Activated gamma-delta T cell treated with Interleukin-2 at 50 U/mL for 16 hours (primary cell): ENCODE measurements around the gene WDR93.

ENCODE experiments used
- DNase-seq: peaks from one replicate; pipeline ENCODE4 v3.0.0-alpha.2; 2020

Gene WDR93

DNA sequence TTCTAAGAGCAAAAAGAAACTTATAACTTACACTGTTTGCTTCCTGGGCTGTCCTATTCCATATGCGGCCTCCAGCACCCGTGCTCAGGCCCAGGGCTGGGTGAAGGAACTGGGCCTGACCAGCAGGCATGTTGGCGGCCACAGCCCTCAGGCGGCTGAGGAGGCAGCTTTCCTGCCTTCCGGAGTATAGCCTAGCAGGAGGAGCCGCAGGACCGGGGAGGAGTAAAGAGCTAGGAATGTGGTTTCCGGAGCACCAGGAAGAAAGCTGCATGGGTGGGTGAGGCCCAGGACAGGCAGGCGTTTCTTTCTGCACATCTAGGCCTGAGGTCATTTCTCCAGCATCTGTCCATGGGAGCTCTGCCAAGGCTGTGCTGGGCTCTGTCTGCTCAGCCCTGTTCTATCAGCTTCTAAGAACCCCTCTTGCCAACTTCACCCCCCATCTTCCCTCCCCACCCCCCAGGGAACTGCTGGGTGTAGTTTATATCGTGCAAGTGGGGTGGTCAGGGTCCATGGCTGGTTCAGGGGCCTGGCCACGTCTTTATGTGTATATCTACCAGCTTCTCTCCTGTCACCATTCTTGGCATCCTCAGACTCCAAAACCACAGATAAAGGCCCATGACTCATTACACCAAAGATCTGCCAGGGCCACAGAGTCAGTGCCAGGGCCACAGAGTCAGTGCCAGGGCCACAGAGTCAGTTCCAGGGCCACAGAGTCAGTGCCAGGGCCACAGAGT is 27.6 kb upstream of the WDR93 start:
- DNase-seq = no peak

DNA sequence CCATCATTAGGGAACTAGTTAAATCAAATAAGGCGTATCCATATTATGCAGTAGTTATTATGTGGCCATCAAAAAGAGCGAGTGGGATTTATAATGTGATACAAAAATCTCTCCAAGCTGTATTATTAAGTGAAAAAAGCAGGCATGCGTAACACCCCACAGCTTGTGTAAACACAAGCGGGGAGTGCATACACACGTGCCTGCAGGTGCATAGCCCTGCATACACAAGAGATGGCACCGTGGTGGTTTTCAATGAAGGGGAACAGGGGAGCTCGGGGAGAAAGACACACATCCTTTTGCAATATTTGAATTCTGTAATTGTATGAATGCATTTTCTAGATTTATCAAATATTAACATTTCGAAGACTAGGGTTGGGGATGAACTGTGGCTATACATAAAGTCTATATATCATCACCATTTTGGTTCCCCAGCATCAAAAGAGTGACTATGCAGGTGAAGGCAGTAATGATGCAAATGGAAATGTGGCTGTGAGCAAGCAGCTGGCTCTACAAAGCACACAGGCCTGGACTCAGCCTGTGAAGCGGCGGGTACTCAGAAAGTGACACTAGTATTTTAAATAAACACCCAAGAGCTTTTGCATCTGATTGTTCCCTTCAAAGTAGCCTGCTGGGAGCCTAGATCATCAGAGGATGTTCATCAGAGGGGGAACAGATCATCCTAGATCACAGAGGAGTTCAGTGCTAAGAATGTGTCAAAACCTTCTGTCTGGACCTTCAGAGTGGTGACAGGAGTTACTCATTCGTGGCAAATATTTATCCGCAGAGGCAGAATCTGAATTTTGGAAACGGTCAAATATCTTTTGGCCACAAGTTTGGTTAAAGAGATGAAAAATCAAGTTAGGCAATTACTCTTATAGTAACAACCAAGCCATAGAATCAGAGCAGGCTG is 25.9 kb upstream of the WDR93 start:
- DNase-seq = no peak

DNA sequence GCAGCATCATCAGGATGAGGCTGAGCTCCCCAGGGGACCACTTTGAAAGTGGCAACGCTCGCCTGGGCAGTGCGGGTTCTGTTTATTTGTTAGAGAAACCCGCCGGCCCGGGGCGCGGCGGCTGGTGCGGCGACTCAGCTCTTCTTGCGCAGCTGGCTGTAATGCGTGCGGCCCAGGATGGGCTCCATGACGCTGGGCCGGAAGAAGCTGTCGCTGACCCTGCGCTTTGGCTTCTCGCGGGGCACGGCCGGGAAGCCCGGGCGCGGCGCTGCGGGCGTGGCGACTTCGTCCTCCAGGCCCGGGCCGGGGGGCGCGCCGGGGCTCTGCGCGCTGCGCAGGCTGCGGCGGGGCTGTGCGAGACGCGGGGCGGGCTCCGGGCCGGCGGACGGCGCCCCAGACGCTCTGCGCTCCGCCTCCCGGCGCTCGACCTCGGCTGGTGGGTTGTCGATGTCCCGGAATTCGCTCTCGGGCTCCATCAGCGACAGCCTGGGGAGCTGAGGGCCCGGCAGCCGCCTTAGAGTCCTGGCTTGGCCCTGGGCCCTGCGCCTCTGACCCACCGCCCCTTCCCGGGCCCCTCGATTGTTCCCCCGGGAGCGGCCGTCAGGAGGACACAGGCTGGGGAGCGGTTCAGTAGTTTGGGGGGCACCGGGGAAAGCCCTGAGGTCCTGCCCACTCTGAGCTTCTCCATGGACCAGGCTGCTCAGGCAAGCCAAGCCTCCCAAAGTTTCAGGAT is 25.0 kb upstream of the WDR93 start:
- no peak for DNase-seq

DNA sequence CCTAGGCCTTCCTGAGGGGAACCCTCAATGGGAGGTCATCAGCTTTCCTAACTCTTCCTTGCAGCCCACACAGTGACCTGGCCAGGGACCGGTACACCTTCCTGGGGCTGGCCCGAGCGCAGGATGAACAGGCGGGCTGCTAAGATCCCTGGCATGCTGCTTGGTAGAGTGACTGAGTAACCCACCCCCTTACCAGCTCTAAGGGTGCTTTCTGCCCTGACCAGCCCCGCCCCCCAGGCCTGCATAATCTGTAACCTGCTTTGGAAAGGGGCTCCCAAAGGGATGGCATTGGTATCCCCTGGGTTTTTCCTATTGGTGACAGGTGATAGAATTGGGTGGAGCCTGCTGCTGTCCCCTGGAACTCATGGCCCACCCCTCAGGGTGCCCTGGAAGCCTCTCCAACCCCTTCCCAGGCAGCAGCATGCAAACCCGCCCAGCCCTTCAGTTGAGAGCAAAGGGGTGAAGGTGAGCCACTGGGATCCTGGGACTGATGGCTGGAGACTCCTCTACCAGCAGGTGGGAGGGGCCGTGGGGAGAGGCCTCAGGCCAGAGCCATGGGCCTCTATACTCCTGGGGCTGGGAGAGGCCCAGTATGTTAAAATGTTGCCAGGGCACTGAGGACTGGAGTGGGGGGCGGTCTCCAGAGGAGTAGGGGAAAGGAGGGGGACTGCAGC is 24.3 kb upstream of the WDR93 start:
- no peak for DNase-seq

DNA sequence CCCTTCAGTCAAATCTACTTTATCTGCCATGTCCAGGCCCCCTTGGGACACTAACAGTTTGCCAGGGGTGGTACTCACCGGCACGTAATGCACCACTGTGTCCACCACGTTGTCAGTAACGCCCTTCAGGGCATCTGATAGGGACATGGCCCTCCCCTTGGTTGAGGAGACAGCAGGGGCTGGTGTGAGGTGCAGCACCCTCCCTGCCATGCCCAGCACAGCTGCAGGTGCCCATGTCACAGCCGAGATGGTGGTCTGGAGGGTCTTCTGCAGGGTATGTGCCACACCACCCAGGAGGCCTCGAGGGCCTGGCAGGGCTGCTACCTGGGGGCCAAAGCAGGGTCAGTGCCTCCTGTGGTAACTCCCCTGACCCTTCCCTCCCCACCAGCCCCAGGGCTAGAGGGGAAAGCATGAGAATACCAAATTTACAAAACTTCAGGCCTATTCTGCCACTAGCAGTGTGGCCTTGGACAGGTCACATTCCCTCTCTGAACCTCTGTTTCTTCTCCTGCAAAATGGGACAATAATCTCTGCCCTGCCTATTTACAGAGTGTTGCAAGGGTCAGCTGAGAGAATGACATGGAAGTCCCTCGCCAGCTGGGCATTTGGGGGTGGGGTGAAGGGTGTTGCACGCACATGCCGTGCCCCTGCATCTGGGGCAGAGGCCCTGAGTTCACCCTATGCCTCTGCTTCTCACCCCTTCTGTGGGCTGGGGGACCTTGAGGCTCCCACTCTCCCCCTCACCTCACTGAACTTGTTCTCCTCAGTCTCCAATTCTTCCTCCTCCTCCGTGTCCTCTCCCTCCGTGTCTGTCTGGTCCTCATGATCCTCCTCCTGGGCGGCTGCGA is 23.5 kb upstream of the WDR93 start:
- no peak for DNase-seq

DNA sequence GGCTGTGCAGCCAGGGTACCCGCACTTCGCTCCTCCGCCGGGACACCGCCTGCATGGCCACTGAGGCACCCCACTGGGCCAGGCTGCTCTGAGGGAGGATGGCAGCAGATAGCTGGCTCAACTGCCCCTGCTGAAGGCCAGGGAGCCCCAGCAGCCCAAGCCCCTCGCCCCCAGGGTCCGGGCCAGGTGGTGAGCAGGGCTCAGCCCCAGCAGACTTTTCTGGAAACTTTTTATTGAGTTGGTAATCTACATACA is 23.0 kb upstream of the WDR93 start:
- DNase-seq = no peak

DNA sequence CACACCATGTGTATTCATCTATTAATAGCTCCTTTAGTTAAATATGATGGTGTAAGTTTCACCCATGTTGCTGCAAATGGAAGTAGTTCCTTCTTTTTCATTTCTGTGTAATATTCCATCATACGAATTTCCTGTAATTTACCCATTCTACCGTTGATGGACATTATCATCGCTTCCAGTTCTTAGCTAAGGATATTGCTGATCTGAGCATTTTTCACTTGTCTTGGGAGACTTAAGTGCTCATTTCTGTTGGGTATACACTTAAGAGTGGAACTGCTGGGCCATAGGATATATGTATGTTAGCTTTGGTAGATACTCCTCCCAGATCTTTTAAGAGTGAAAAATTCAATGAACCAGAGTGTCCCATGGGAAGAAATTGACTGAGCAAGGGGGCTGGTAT is 22.4 kb upstream of the WDR93 start:
- DNase-seq = no peak

DNA sequence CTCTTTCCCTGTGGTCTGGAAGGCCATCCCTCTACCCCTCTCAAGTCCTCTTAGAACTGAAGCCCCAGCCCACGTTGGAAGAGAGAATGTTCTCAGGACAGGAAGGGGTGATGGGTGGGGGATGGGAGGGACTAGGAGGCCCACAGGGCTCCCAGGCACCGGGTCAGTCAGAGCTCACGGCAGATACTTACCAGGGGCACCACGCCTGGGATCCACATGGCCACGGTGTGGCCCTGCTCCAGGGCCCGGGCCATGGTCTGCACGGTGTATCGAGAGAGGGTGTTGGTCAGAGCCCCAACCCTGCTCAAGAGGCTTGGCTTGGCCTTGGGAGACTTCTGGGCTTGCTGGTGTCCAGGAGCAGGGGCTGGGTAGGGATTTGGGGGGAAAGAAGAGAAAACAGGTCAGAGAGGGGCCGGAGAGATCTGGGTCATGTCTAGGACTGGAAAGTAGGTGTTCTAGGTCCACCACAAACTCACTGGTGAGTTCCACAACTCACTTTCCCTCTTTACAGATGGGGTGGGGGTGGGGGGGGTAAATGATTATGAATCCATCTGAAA is 21.2 kb upstream of the WDR93 start:
- DNase-seq = no peak

DNA sequence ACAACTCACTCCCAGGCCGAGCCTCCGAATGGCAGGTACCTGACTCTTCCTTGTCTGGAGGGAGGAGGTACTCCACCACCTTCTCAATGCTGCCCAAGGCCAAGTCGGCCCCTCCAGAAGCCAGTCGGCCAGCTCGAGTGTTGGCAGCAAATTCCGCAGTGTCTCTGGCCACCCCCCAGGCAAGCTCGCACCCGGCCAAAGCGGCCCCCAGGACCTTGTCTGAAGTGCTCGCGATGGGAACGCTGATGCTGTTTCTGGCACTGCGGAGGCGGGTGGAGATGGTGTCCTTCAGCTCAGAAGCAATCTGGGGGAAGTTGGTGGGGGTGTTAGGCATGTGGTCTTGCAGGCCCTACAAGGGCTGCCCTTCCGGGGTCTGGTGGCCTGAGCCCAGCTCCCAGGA is 20.7 kb upstream of the WDR93 start:
- no peak for DNase-seq

DNA sequence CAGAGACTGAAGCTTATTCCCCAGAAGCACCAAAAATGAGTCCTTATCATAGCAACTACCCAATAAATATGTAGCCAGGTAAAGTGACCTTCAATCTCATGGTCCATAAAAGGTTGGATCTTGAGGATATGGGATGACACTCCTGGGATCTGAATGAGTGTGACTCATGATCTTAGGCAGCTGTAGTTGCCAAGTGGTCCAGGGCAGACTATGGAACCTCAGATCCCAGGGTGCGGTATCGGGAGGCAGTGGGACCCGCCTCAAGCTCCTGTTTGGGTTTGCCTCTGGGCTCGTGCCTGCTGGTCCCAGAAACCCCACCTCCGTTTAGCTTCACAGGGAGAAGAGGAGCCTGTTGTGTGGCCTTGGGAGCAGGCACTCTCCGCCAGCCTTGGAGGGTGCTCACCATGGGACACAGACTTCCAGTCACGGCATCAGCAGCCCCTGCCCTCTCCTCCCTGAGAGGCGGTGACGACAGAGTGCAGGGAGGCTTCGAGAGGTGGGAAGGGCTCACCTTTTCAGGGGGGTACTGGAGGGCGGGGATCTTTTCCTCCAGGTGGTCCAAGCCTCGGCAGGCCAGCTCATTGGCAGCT is 19.5 kb upstream of the WDR93 start:
- DNase-seq = no peak

DNA sequence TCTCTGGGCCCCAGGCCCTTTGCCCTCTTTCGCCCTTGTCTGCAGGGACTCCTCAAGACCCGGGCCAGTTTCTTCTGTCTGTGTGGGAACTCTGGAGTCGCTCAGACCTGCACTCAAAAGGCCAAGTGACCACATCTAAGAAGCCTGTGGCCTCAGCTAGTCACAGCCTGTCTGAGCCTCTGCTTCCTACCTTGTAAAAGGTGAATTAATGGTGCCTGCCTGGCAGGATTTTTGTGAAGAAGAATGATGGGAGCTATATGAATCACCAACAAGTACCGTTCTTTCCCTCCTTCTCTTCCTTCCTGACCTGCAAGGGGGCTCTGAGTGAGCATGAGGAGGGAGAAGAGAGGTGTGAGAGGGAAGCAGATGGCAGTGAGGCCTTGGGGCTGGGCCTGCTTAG is 18.9 kb upstream of the WDR93 start:
- DNase-seq = no peak

DNA sequence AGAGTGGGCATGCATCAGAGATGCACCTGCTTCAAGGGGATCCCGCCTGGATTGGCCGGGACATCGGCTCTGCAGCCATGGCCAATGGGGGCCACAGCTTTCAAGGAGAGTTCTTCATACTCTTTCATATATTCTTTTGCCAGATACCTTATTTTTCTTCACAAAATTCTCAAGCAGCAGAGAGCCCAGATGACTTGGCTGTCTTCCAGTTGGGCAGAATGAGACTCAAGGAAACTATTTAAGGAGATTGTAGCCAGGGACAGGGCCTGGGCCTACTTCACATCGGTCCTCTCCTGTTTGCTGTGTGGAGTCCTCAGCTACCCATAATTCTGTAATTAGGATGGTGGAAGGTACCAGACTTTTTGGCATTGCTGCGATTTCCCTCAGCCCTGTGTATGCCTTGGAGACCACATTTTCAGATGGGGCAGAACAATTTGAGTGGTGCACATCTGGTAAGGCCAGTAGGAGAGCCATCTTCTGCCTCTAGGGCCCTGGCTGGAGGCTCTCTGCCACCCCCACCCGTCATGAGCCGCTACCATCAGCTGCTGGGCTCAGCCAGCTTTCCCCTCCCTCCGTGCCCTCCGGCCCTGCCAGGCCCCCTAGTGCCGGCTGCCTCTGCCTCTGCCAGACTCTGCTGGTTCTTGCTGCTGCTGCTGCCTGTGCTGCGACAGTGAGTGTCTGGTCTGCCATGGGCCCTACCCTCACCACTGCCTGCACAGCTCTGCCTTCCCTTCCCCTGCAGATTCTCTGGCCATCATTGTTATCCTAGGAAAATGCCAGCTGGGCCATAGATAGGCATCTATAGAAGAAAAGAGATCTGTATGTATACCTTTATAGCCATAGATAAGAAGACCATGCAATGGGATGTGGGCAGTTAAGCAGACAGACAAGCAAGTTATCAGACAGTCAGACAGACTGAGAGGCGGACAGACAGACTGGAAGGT is 18.1 kb upstream of the WDR93 start:
- DNase-seq = no peak

DNA sequence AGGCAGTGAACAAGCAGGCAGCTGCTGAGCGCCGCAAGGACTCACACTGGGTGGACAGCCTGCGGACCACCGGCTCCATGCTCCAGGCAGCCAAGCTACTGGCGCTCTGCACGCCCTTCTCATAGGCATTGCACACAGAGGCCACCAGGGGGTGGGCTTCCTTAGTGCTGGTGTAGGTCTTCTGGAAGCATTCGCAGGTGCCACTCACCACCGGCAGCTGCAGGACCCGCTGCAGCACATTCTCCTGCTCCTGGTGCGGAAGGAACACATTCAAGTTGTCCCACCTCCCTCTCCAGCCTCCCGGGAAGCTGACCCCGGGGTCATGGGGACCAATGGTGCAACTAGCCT is 17.5 kb upstream of the WDR93 start:
- no peak for DNase-seq

DNA sequence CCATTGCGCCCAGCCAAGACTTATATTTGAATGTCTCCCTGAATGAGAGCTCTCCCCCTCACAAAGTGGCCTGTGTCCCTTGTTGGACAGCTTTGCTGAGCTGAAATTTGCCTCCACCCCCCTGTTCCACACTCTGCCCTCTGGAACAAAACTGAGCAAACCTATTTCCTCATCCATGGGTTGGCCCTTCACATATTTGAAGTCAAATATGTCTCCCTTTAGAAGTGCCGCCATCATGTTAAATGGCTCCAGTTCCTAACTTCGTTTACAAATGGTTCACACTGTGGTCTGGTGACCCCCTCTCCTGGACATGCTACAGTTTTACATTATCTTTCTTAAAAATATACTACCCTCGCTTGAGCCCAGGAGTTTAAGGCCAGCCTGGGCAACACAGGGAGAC is 16.1 kb upstream of the WDR93 start:
- no peak for DNase-seq

DNA sequence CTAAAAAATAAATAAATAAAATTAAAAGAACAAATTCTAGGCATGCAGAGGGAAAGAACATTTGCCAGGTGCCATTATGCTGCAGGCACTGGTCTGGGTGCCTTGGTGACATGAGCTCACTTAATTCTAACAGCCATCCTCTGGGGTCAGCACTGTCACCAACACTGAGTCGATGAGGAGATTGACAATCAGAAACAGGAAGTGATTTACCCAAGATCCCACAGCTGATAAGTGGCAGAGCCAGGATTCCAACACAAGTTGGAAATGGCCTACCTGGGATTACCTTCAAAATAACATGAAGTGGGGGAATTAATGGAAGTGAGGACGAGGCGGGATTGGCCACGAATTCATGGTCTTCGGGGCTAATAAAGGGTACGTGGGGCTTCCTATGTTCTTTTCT is 15.0 kb upstream of the WDR93 start:
- DNase-seq = no peak

DNA sequence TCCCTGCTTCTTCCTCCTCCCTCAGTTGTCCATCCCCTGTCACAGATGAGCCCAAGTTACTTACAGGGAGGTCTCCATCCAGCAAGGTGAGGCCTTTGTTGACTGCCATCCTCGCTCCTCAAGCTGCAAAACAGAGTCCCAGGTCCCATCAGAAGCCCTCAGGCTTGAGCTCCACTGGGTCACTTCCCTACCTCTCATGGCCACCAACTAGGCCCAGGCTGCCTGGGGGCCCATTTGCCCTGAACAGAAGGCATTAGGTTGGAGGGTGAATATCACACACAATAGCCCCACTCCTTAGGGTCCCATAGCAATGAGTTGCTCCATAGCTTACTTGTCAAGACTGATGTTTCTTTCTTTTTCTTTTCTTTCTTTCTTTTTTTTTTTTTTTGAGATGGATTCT is 13.2 kb upstream of the WDR93 start:
- DNase-seq = no peak

DNA sequence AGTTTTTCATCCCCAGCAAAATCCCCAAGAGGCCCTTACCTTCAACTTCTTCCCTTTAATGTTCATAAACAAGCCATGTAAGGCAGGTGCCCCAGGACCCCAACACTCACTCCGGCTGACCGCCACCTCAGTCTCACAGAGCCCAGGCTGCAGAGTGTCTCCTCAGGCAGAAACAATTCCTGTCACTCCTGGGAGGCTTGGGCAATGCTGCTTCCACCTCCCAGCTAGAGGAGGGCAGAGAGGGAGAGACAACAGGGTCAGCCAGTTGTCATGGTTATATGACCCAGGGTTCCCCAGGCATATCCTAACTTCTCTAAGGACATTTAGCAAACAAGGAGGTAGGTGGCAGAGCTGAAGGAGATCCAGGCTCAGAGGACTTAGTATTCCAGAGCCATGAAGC is 11.4 kb upstream of the WDR93 start, which contains the start of gene PLIN1:
TSS of gene PLIN1 (minus strand) at position 156 of the 400 bp plus-strand sequence. CDS start 1,878 bp downstream, outside the sequence.
- no peak for DNase-seq

DNA sequence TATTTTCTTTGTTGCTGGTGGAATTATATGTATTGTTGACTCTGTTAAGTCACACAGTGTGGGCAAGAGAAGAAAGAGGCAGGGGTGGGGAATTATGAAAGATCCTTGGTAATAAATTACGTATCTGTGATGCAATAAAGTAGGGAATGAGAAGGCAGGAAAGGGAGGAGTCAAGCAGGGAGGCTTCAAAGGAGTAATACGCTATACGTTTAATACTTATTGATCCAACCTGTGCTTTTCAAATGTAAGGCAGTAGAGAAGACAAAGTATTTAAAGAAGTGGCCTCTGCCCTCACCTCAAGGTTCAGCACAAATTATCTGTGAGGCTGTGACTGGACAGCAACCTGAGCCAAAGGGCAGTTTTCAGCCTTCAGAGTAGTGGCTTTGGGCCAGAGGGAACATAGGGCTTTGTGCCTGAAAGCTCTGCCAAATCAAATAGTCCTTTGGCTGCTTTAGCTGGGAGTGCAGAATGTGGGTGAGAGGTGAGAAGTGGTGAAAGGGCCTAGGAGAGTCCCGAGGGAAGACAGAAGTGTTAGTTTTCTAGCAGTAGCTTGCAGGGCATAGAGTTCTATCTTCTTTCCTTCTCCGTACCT is 10.2 kb upstream of the WDR93 start:
- DNase-seq = no peak

DNA sequence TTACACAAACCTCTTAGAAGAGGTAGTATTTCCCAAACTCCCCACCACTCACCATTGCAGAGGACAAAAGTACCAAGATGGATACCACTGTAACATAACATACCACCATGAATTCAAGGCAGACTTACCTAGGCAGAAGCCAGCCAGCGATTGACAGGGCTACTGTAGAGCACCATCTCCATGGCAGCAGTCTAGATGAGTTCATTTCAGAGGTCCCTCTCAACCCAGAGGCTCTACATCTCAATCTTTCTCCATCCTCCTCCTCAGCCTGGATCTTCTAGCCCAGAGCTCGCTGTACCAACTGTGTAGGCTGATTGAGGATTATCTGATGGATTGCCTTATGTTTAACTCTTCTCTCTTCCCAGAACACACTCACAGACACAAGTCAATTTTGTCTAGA is 9.5 kb upstream of the WDR93 start:
- DNase-seq = no peak

DNA sequence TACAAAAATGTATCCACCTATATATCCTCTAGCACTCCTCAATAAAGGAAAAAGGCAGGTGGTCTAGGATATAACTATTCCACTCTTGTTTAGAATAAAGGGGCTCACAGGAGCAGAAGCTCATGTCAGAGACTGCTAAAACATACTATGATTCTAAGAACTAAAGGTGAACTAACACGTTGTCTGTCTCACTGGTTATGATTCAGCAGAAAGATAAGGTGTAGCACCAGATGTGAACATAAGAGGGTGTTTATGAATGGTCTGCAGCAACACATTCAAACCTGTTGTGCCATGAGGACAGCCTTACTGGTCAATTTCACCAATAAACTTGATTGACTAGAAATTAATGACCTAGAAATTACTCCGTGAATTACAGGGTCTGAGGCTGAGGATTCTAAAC is 4.6 kb upstream of the WDR93 start:
- no peak for DNase-seq
